Stomach smooth muscle (tissue), 2 donors: Measurements from ENCODE around the gene SLX4.

Experiments
- H3K27ac ChIP-seq: one replicate; pipeline ENCODE4 v1.7.0; 2013; ENCODE audit warnings: mild to moderate bottlenecking, low read length, inconsistent platforms
- H3K27me3 ChIP-seq, 2 donors: one replicate each; pipeline ENCODE4 v1.7.0; 2013; ENCODE audit warnings: low read length in 2 of 2; ENCODE audit not compliant: insufficient read depth in 2 of 2, control insufficient read depth in 1 of 2
- H3K36me3 ChIP-seq, 2 donors: one replicate each; pipeline ENCODE4 v1.7.0; 2013; ENCODE audit warnings: low read length in 2 of 2; ENCODE audit not compliant: control insufficient read depth in 2 of 2, insufficient read depth in 2 of 2
- H3K4me1 ChIP-seq: one replicate; pipeline ENCODE4 v1.7.0; 2013; ENCODE audit warnings: low read length; ENCODE audit not compliant: control insufficient read depth, insufficient read depth
- H3K4me3 ChIP-seq, 2 donors: one replicate each; pipeline ENCODE4 v1.7.0; 2013; ENCODE audit warnings: low read length in 2 of 2
- H3K9ac ChIP-seq, 2 donors: one replicate each; pipeline ENCODE4 v1.7.0; 2013; ENCODE audit warnings: low read length in 2 of 2, mild to moderate bottlenecking in 1 of 2
- H3K9me3 ChIP-seq, 2 donors: one replicate each; pipeline ENCODE4 v1.7.0; 2013; ENCODE audit warnings: low read length in 2 of 2; ENCODE audit not compliant: control insufficient read depth in 2 of 2
- donor health status: healthy.
- donor health status: Pancreatic carcinoma.

Gene SLX4

DNA sequence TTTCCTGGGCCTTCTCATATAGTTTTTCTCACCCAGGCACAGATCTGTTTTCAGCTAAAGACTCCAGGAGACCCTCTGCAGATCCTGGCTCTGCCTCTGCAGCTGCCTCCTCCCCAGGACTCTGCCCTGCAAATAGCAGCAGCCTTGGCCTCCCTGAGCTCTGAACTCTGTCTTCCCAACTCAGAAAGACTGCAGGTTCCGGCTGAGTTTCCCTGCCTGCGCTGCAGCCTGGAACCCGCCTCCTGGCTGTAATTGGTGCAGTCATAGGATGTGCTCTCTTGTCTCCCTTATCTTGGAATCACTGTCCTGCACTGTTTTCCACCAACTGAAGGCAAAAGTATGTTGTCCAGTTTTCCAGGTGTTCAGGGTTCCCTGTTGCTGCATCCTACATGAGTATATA lies 28.8 kb upstream of the SLX4 start:
- Histone ChIP-seq H3K9me3 (no peaks in the 10 kb centered on the region), H3K27me3 (no peaks in the 10 kb centered on the region), H3K4me3 (no peak overlapping the region), H3K9ac (no peak overlapping the region), H3K4me1 (no peaks in the 10 kb centered on the region), H3K36me3 (peaks cover 2 to 6% of the 10 kb centered on the region in 2 donors), H3K27ac (no peak overlapping the region)

- no peak overlapping the region for H3K9ac ChIP-seq
- H3K27ac ChIP-seq, result no peak overlapping the region
- H3K4me3 ChIP-seq, result no peak overlapping the region
- H3K9me3 ChIP-seq, result no peaks in the 10 kb centered on the region
- H3K4me1 ChIP-seq, result no peaks in the 10 kb centered on the region
- H3K36me3 ChIP-seq, result peaks cover 2 to 6% of the 10 kb centered on the region in 2 donors
- H3K27me3 ChIP-seq, result no peaks in the 10 kb centered on the region
Observed at GRCh38 chr16:3638916-3639644, 27.7 kb upstream of the SLX4 start.

DNA sequence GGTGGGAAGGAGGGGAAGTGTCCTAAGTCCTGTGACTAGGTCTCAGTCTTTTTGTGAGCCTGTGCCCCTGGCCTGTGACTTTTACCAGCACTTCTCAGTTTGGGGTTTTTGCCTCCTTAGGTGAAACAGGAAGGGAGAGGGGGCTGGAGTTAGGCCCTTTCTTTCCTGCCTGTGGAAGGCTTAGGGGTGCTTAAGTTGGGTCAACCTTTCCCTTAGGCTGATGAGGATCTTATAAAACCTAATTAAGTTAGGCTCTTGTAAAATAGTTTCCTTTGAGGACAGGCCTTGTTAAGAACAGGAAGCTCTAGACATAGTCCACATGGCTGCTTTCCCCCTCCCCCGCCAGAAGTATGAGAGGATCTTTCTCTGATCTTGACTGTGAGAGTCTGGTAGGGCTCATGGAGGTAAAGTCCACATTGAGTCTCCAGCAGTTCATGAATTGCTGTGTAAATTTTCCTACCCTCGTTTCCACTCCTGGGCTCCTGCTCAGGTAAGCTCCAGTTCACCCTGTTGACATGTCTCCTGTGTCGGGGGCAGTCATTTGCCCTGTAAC lies 26.0 kb upstream of the SLX4 start:
- Histone ChIP-seq H3K9me3 (no peaks in the 10 kb centered on the region), H3K4me1 (no peaks in the 10 kb centered on the region), H3K27me3 (no peaks in the 10 kb centered on the region), H3K36me3 (peaks cover 0 to 3% of the 10 kb centered on the region in 2 donors), H3K27ac (no peak overlapping the region), H3K4me3 (no peak overlapping the region), H3K9ac (no peak overlapping the region)

DNA sequence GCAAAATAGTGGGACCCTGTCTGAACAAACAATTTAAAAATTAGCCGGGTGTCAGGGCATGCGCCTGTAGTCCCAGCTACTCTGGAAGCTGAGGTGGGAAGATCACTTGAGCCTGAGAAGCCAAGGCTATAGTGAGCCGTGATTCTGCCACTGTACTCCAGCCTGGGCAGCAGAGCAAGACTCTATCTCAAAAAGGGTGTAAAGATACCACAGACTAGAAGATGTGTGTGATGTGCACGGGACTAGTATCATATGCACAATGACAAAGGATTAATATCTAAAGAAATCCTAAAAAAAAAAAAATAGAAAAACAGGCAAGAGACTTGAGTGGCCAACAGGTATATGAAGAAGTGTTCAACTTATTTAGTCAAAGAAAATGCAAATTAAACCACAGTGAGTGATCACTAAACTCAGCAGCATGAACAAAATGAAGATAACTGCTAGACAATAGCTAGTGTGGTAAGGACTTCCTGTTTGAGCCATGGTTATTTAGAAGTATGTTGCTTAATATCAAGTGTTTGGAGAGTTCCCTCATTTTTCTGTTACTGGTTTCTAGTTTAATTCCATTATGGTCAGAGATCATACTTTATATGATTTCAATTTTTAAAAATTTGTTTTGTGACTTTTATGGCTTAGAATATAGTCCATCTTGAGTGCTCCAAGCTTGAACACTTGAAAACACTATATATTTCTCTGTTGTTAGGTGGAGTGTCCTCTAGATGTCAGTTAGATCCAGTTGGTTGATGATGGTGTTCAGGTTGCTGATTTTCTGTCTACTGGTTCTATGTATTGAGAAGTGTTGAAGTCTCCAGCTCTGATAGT lies 14.7 kb upstream of the SLX4 start:
- no peak overlapping the region for H3K4me3 ChIP-seq
- H3K36me3 ChIP-seq, result no peaks in the 10 kb centered on the region
- no peak overlapping the region for H3K9ac ChIP-seq
- no peak overlapping the region for H3K27ac ChIP-seq
- H3K27me3 ChIP-seq, result no peaks in the 10 kb centered on the region
- H3K9me3 ChIP-seq, result no peaks in the 10 kb centered on the region
- H3K4me1 ChIP-seq, result no peaks in the 10 kb centered on the region

GRCh38 chr16:3625331-3625730 lies 13.9 kb upstream of the SLX4 start:
- no peaks in the 10 kb centered on the region for H3K4me1 ChIP-seq
- H3K4me3 ChIP-seq, result no peak overlapping the region
- no peak overlapping the region for H3K27ac ChIP-seq
- no peaks in the 10 kb centered on the region for H3K27me3 ChIP-seq
- H3K9me3 ChIP-seq, result no peaks in the 10 kb centered on the region
- H3K9ac ChIP-seq, result no peak overlapping the region
- H3K36me3 ChIP-seq, result no peaks in the 10 kb centered on the region

DNA sequence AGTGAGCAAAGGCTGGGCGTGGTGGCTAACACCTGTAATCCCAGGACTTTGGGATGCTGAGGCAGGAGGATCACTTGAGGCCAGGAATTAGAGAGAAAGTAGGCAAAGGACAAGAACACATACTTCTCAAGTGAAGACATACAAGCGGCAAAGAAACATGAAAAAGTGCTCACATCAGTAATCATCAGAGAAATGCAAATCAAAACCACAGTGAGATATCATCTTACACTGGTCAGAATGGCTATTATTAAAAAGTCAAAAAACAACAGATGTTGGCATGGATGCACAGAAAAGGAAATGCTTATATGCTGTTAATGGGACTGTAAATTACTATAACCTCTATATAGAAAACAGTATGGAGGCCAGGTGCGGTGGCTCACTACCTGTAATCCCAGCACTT lies 12.2 kb upstream of the SLX4 start:
- no peaks in the 10 kb centered on the region for H3K4me1 ChIP-seq
- no peak overlapping the region for H3K27ac ChIP-seq
- no peak overlapping the region for H3K4me3 ChIP-seq
- no peaks in the 10 kb centered on the region for H3K36me3 ChIP-seq
- no peaks in the 10 kb centered on the region for H3K9me3 ChIP-seq
- H3K9ac ChIP-seq, result no peak overlapping the region
- H3K27me3 ChIP-seq, result no peaks in the 10 kb centered on the region

DNA sequence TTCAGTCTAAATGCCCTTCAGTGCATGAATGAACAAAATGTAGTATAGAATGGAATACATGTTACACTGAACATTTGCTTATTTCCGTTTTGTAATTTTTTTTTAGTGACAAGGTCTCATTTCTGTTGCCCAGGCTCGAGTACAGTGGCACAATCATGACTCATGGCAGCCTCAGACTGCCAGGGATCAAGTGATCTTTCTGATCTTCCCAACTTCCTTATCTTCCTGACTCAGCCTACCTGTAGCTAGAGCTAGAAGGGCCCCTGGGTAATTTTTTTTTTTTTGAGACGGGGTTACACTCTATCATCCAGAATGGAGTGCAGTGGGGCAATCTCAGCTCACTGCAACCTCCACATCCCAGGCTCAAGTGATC lies 7.3 kb upstream of the SLX4 start:
- Histone ChIP-seq H3K4me1 (no peaks in the 10 kb centered on the region), H3K4me3 (no peak overlapping the region), H3K9ac (no peak overlapping the region), H3K27me3 (no peaks in the 10 kb centered on the region), H3K9me3 (no peaks in the 10 kb centered on the region), H3K27ac (no peak overlapping the region), H3K36me3 (peaks cover 0 to 2% of the 10 kb centered on the region in 2 donors)

GRCh38 chr16:3612510-3613466 lies 1.4 kb upstream of the SLX4 start:
- H3K27ac ChIP-seq, result no peak overlapping the region
- peaks cover 0 to 2% of the 10 kb centered on the region in 2 donors for H3K36me3 ChIP-seq
- peaks cover 15% of the 10 kb centered on the region for H3K4me1 ChIP-seq
- no peaks in the 10 kb centered on the region for H3K27me3 ChIP-seq
- no peaks in the 10 kb centered on the region for H3K9me3 ChIP-seq
- no peak overlapping the region for H3K9ac ChIP-seq
- peak overlapping the region in 1 of 2 donors; percentile 95 for H3K4me3 ChIP-seq

DNA sequence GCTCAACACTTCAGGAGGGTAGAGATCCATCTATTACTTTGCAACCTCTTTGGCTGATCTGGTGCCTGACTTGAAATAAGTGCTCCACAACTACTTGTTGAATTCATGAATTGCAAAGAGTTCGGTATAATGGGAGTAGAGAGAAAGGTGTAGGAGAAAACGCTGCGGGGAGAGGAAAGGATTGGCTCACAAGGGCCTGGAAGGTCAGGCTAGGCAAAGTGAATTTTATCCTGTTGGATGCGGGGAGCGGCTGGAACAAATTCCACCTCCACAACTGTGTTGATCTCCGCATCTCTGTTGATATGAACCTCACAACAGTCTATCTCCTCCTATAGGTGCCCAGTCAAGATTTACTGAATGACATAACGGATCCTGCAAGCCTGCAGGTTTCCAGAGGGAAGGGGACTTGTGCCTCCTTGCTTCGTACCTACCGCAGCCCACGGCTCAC lies 684 bp downstream of the SLX4 start:
- no peaks in the 10 kb centered on the region for H3K9me3 ChIP-seq
- H3K4me3 ChIP-seq, result peak overlapping the region; percentile 84 to 95
- H3K27me3 ChIP-seq, result no peaks in the 10 kb centered on the region
- H3K4me1 ChIP-seq, result peaks cover 15% of the 10 kb centered on the region
- peak overlapping the region; percentile 59 to 85 for H3K9ac ChIP-seq
- peaks cover 0 to 2% of the 10 kb centered on the region in 2 donors for H3K36me3 ChIP-seq
- H3K27ac ChIP-seq, result peak overlapping the region; percentile 73
